GM12892 (cell line): ENCODE data around the gene SLC9C2.

ENCODE experiments used
- POLR2AphosphoS5 ChIP-seq: IDR thresholded peaks from 2 replicates; pipeline ENCODE4 v1.6.1; 2011; ENCODE audit warnings: low read depth, low read length, control low read depth
- TAF1 ChIP-seq: IDR thresholded peaks from 2 replicates; pipeline ENCODE4 v1.6.1; 2011; ENCODE audit warnings: low read depth, mild to moderate bottlenecking, control low read depth, low read length, borderline replicate concordance

GRCh38 chr1:173454966-173455524 lies 147.8 kb downstream of the SLC9C2 start:
- TF ChIP-seq POLR2AphosphoS5, result no peak
- no peak for TF ChIP-seq TAF1
